HL-60/S4 treated with retinoic acid at 250 ng/mL for 4 days and 3 days (cell line): ENCODE results near the gene FTH1.

Source experiments
- in situ Hi-C: fragments of 300-500 bp; cut with MboI; formaldehyde crosslinking; loops from 2 replicates; pipeline ENCODE4 v1.7.0; 2022; ENCODE audit warnings: low sequenced_read_pairs

The FTH1 gene

DNA sequence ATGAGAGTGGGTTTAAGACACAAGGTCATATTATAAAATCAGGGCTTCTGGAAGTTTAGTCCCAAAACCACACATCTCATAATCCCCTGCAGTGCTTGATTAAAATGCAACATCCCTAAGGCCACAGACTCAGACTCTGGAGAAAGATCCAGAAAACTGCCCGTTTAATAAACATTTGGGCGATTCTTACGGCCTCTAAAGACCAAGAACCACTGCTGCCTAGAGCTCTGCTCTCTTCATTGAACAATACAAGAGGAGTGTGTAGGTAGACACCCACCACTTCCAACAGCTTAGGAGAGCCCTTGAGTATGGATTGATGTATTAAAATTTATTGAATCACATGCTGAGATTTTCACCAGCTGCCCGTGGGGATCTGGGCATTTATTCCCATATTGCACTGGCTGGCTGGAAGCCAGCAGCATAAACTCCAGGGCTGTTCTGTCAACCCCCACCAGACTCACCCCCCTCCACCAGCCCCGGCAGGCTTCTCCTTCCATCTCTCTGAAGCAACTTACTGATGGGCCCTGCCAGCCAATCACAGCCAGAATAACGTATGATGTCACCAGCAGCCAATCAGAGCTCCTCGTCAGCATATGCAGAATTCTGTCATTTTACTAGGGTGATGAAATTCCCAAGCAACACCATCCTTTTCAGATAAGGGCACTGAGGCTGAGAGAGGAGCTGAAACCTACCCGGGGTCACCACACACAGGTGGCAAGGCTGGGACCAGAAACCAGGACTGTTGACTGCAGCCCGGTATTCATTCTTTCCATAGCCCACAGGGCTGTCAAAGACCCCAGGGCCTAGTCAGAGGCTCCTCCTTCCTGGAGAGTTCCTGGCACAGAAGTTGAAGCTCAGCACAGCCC is 18.0 kb downstream of the FTH1 start:
- in situ Hi-C loops: loop anchor here (10.0 kb wide), 1 partner anchor 55 kb away; the partner anchor contains the start of gene FADS3

DNA sequence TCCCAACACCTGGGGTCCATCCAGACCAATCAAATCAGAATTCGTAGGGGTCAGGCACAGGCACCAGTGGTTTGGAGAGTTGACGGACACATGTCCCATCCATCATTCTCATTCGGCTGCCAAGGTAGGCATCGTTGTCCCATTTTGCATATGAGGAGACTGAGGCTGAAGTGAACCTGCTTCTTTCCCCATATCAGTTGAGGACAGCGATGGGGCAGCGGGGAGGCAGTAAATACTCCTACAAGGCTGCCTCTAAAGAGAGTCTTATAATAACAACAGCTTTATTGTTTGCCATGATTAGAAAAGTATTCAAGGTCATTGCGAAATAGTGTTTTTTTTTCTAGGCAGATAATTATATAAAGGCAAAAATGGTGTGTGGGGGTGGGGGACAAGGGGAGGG is 18.9 kb downstream of the FTH1 start:
- in situ Hi-C loops: loop anchor here (10.0 kb wide), 1 partner anchor 54 kb away; the partner anchor contains the start of gene FADS3

DNA sequence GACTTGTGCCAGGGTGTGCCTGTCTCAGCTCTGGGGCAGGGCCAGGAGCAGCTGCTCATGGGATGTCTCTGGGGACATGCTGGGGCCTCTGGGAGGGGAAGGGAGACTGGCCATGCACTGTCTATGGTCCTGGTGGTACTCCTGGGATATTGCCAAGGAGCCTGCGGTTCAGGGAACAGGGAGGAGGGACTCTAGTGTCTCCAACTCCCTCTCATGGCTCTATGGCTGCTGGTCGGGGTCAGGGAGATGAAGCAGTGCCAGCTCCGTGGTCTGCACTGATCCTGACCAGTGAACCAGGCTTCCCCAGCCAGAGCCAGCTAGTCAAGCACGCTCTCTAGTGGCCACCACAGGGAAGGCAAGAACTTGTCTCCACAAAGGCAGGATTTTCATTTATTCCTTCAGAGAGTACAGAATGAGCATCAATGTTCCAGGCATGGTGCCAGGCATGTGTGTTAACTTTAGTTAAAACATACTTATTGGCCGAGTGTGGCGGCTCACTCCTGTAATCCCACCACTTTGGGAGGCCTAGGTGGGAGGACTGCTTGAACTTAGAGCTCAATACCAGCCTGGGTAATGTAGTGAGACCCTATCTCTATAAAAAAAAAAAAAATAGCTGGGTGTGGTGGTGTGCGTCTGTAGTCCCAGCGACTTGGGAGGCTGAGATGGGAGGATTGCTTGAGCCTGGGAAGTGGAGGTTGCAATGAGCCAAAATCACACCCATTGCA is 19.8 kb downstream of the FTH1 start:
- in situ Hi-C loops: loop anchor here (10.0 kb wide), 1 partner anchor 53 kb away; the partner anchor contains the start of gene FADS3

DNA sequence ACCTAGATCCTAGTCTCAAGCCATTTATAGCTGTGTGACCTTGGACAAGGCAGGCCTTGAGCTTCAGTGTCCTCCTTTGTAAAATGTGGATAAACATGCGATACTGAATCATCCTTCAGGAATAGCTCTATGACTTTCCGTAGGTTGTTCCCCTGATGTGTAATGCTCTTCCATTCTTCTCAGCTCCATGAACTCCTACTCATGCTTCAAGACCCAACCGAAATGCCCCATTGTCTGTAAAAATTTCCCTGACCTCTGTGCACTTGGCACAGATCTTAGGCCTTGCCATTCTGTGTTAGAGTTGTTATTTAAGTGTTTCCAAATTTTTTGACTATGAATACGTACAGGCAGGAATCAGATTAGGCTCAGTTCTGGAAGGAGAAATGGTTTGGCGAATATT is 20.5 kb downstream of the FTH1 start:
- in situ Hi-C loops: loop anchor here (10.0 kb wide), 1 partner anchor 52 kb away; the partner anchor contains the start of gene FADS3

DNA sequence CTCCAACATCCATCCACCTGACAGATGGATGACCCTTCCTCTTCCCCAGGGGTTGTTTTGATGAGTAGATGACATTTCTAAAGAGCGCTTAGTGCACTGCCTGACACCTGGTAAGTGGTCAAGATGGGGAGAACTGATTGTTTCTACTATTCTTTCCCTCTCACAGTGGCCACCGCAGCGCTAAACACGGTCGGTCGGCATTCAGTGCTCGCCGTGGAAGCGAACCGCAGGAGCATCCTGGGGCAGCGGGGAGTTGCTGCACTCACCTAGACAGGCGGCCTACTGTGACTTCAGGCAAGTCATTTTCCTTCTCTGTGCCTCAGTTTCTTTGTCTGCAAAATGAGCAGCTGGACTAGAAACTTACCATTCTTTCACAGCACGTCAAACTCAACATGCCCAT is 22.2 kb downstream of the FTH1 start:
- in situ Hi-C loops: loop anchor here (10.0 kb wide), 1 partner anchor 50 kb away; the partner anchor contains the start of gene FADS3

DNA sequence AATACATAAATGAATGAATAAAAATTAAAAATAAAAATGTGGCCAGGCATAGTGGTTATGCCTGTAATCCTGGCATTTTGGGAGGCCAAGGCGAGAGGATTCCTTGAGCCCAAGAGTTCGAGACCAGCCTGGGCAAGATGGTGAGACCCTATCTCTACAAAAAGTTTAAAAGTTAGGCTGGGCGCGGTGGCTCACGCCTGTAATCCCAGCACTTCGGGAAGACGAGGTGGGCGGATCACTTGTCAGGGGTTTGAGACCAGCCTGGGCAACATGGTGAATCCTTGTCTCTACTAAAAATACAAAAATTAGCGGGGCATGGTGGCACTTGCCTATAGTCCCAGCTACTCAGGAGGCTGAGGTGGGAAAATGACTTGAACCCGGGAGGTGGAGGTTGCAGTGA is 27.0 kb downstream of the FTH1 start:
- in situ Hi-C loops: loop anchor here (10.0 kb wide), 1 partner anchor 46 kb away; the partner anchor contains the start of gene FADS3

DNA sequence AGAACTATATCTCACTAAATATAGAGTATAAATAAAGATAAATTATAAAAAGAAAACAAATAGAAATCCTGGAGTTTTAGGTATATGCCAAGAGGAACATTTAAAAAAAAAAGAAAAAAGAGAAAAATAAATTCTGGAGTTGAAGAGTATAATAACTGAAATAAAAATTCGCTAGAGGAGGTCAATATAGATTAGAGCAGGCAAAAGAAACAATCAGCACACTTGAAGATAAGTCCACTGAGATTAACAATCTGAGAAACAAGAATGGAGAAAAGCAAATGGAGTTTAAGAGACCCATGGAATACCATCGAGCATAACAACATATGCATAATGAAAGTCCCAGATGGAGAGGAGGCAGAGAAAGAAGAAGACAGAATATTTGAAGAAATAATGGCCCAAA is 31.6 kb downstream of the FTH1 start:
- in situ Hi-C loops: no loop called here

DNA sequence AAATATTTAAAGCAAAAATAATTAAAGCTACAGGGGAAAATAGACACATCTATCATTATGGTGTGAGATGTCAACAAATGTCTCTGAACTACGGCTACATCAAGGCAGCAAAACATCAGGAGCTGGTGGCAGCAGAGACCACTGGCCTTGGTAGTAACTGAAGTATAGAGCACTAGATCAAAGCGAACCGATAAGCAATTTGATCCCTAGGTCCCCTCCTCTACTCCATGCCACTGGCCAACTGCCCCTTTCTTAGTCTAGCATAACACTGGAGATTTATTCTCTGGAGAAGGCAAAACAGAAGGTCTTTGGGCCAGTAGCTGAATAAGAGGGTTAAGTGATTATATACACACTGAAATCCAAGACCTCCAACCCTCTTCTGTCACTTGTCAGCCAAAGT is 36.5 kb downstream of the FTH1 start:
- in situ Hi-C loops: no loop called here

DNA sequence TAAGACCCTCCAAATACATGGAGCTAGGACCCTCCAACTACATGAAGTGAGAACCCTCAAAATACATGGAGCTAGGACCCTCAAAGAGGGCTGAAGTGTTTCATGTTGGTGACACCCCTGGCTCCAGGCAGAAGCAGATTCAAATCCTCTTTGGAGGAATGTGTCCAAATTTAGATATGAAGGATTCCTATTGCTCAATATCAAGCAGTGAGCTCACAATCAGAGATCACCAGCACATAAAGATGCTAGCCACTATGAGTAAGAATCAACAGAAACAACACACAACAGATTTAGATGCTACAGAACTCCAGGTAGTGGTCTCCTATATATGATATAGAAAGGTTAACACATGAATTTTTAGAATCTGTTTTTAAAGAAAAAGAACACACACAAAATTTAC is 38.8 kb downstream of the FTH1 start:
- in situ Hi-C loops: no loop called here

DNA sequence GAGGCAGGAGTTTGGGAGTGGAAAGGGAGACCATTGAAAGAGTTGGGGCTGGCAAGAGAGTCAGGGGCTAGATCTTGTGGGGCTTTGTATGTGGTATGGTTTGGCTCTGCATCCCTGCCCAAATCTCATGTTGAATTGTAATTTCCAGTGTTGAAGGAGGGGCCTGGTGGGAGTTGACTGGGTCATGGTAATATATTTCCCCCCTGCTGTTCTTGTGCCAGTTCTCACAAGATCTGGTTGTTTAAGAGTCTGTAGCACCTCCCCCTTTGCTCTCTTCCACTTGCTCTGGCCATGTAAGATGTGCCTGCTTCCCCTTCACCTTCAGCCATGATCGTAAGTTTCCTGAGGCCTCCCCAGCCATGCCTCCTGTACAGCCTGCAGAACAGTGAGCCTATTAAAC is 39.9 kb downstream of the FTH1 start:
- in situ Hi-C loops: no loop called here

DNA sequence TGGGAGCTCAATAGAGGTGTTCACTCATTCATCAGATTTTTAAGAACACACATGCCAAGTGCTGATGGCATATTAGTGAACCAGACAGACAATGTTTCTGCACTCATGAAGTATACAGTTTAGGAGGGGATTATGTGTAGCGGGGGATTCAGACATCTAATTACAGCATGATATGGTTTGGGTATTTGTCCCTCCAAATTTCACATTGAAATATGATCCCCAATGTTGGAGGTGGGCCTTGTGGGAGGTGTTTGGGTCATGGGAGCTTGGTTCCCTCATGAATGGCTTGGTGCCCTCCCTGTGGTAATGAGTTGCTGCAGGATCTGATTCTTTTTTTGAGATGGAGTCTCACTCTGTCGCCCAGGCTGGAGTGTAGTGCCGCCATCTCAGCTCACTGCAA is 41.2 kb downstream of the FTH1 start:
- in situ Hi-C loops: no loop called here

DNA sequence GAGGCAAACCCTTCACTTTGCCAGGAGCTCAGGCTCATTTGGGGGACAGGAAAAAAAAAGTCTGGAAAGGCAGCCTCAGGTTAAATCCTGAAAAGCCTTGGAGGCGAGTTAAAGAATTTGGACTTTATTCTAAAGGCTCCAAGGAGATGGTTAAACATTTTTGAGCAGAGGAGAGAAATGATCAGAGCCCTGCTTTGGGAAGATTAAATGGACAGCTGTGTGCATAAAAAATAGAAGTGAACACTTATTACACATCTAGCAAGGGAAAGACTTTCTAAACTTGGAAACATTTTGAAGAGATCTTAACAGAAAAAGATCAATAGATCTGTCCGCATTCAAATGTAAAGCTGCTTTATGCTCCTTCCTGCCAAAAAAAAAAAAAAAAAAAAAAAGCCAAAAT is 41.7 kb downstream of the FTH1 start:
- in situ Hi-C loops: no loop called here

DNA sequence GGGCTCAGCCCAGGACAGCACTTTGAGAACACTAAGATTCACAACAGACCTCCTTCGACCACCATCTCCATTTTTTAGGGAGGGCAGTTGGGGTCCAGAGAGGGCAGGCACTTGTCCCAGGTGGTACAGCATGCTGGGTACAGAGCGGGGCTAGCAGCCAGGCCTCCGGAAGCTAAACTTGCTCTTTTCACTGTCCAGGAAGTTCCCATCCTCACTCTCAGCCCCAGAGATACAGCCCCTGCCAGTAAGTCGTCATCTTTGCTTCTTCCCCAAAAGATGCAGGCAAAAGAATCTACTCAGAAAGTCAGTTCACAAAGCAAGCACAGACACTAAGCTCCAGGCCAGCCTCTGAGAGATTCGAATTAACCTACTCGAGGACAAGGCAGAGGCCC is 43.4 kb downstream of the FTH1 start:
- in situ Hi-C loops: no loop called here

DNA sequence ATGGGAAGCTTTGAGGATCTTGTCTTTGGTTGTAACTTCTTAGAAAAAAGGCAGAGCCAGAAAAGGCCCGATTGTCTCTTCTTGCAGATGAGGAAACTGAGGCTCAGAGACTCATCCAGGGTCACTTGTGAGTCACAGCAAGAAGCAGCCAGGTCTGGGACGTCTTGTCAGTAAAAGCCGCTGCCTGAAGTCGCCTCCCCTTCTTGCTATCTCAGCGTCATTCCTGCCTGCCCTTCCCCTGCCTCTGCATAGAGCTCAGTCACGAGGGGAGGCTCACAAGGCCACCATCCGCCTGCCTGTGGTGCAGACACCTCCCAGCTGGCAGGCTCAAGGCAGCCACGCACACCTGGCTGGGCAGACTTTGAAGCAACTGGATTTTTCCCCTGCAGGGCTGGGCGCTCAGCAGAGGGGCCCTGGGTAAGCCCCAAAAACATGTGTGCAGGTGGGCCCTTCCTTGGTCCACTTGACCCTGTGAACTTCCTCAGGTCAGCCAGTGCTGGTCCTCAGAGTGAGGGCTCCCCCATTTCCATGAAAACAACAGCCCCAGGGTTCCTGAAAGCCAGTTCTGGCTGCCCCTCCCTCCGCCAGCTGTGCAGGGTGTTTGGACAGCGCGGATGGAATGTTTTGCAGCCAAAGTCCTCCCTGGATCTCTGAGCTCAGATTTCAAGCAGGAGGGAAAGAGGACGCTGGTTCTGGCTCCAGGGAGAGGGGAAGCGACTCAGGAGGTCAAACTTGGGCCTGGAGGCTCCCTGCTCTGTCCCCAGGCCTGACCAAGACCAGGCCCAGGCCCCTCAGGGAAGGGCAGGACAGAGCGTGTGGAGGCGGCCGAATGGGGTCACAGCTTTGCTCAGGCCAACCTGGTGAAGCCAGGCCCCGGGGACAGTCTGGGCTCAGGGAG is 44.0 kb downstream of the FTH1 start:
- in situ Hi-C loops: no loop called here

DNA sequence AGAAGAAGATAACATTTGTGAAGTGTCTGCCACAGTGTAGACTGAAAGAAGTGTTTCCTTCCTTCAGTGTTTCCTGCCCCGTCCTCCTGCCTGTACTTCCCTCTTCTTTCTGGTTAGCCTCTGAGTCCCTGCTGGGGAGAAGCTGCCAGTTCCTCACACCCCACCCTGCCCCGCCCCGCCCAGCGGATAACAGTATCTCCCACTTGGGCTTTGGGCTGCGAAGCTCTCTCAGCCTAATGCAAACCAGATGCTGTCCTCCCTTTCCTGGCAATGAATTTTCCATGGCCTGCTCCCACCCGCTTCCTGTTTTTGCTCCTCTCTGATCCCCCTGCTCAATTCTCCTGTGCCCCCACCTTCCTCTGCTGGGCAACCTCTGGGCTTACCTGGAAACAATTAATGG is 44.9 kb downstream of the FTH1 start:
- in situ Hi-C loops: no loop called here

DNA sequence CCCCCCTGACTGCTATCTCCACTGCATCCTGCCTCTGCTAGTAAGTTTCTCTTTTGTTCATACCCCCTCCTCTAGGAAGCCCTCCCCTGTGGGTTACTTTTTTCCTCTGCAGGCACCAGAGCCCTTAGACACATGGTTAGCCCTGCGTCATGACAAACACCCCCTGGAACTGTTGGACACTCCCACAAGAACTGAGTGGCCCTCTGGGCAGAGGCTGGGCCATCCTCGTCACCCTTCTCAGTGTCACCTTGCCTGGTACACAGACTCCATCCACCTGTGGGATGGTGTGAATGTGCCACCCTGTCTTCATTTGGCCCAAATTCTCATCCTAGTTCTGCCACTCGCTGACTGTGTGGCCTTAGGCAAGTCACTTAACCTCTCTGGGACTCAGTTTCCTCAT is 46.0 kb downstream of the FTH1 start:
- in situ Hi-C loops: no loop called here

DNA sequence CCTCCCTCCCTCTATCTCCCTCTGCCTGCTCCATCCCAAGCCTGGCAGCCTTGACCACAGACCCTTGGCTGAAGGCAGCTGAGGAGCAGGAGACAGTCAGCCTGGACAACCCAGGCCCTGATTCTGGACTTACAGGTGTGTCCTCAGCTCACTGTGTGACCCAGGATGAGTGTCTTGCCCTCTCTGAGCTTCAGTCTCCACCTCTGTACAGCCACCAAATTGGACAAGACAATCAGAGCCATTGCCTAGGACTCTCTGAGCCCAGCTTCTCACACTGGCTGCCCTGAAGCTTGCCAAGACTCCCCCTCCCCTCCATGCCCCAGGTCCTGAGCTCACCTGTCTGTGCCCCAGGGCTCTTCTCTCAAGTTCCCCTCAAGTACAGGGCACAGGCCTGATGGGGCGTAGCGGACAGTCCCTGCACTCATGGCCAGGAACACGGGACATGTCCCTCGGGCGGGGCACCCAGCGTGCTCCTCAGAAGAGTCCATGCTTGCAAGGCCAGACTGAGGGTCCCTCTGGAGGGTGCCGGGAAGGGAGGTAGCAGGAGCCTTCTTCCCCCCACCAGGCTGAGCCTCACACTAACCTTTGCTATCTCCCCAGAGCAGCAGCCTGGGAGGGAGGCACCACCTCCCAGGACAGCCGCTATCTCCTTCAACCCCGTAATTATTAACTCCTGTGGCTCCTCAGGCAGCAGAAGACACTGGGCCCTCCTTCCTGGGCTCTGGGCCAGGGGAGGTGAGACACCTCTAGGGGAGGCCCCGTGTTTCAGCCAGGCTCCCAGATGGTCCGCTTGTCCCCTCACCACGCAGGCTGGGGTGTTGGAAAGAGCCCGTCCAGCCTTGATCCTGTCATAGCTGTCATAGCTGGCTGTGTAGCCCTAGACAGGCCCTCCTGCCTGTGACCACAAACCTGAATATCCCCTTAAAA is 47.5 kb downstream of the FTH1 start:
- in situ Hi-C loops: no loop called here

DNA sequence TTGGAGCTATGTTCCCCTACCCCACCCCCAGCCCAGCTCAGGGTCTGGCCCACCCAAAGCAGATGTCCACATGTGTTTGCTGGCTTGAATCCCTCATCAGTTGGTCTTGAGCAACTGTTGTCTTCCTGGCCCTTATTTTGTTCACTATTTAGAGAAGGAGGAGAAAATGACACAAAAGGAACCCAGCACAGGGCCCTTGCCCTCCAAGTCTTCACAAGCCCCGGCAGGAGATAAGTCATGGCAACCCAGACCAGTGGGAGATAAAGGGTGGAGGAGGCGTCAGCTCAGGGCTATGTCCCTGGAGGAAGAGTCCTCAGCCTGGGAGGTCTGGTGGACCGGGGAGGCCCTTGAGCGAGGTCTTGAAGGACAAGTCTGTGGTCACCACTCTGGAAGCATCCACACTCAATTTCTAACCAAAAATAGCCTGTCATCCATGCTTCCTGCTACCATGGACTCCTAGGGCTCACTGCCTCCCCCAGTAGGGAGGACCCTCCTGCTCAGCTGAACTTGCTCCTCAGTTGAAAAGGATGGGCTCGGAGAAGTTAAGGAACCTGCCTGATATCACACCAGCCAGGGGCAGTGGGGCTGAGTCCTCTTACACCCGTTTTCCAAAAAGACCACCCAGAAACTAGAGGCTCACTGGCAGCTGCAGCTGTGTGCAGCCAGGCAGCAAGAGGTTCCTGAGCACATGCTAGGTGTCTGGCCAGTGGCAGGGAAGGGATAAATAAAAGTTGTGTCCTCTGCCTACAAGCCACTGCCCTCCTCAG is 48.3 kb downstream of the FTH1 start:
- in situ Hi-C loops: no loop called here
